Activated gamma-delta T cell treated with anti-CD3 and anti-CD28 coated beads, Interleukin-2, amount 50 U/mL, for 16 hours (primary cell): Measurements from ENCODE around the gene UGT1A8.
"Not testable (repeated sequence)": the region's sequence is repeated elsewhere in the genome, so short reads cannot be mapped to it uniquely, and the experiment has no call there.

Experiments
- DNase-seq: peaks from one replicate; pipeline ENCODE4 v3.0.0-alpha.2; 2020; ENCODE audit warnings: low read depth

Gene UGT1A8

GRCh38 chr2:233728723-233729301, 111.4 kb downstream of the UGT1A8 start, which contains the start of gene UGT1A3:
Gene UGT1A3, plus strand, starts transcription at chr2:233729042. Its CDS starts 85 bp downstream, at chr2:233729127.
- DNase-seq: no peak

- not testable (repeated sequence) for DNase-seq
Observed at GRCh38 chr2:233736868-233737653, 119.6 kb downstream of the UGT1A8 start.

GRCh38 chr2:233740870-233741269, 123.4 kb downstream of the UGT1A8 start:
- no peak for DNase-seq

- DNase-seq: no peak
Observed at GRCh38 chr2:233743464-233744259, 126.2 kb downstream of the UGT1A8 start.

GRCh38 chr2:233745073-233745755, 127.8 kb downstream of the UGT1A8 start:
- no peak for DNase-seq

GRCh38 chr2:233745838-233746237, 128.4 kb downstream of the UGT1A8 start:
- DNase-seq: not testable (repeated sequence)

GRCh38 chr2:233746475-233747282, 129.2 kb downstream of the UGT1A8 start:
- no peak for DNase-seq

GRCh38 chr2:233747283-233747544, 129.8 kb downstream of the UGT1A8 start:
- DNase-seq: no peak

- DNase-seq: not testable (repeated sequence)
Observed at GRCh38 chr2:233750689-233751088, 133.3 kb downstream of the UGT1A8 start.

GRCh38 chr2:233751212-233752009, 134.0 kb downstream of the UGT1A8 start:
- DNase-seq: not testable (repeated sequence)

GRCh38 chr2:233754872-233755611, 137.6 kb downstream of the UGT1A8 start:
- DNase-seq: no peak

GRCh38 chr2:233756429-233757081, 139.1 kb downstream of the UGT1A8 start:
- DNase-seq: no peak

- DNase-seq: no peak
Observed at GRCh38 chr2:233758141-233758540, 140.7 kb downstream of the UGT1A8 start.

- DNase-seq: no peak
Observed at GRCh38 chr2:233758849-233759248, 141.4 kb downstream of the UGT1A8 start.

GRCh38 chr2:233760043-233760442, 142.6 kb downstream of the UGT1A8 start, which contains the start of gene UGT1A1:
Gene UGT1A1, plus strand, starts transcription at chr2:233760270. Its CDS starts 18 bp downstream, at chr2:233760288.
- no peak for DNase-seq

- DNase-seq: no peak
Observed at GRCh38 chr2:233761040-233761769, 143.8 kb downstream of the UGT1A8 start.

- no peak for DNase-seq
Observed at GRCh38 chr2:233764264-233764663, 146.8 kb downstream of the UGT1A8 start.

- no peak for DNase-seq
Observed at GRCh38 chr2:233764761-233765160, 147.3 kb downstream of the UGT1A8 start.

GRCh38 chr2:233766416-233766815, 149.0 kb downstream of the UGT1A8 start:
- DNase-seq: no peak
